Breast epithelium (tissue), 3 donors: ENCODE data around the gene RBFOX1.

ENCODE experiments used
- POLR2AphosphoS5 ChIP-seq, 3 donors: sonication (generic); formaldehyde crosslinking; IDR thresholded peaks; one replicate each; pipeline ENCODE4 v1.6.1; 2017; ENCODE audit warnings: antibody characterized with exemption in 3 of 3
- TF ChIP-seq, protein P1 (sequence below), 3 donors: fragments of 450-650 bp; IDR thresholded peaks; one replicate each; pipeline ENCODE4 v1.5.1; 2016 to 2017; ENCODE audit warnings: antibody characterized with exemption in 3 of 3, mild to moderate bottlenecking in 3 of 3, moderate library complexity in 3 of 3

DNA sequence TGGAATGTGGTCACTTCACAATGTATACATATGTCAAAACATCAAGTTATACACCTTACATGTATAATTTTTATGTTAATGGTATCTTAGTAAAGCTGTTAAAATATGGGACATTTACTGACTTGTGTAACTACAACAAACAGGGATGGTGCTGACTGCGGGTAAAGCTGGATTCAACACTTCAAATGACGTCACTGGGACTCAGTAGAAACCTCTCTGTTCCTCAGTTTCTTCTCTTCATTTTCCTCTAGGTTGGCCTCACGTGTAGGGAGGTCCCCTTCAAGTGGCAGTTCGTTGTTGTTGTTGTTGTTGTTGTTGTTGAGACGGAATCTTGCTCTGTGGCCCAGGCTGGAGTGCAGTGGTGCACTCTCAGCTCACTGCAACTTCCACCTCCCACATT lies 182.9 kb downstream of the RBFOX1 start:
- TF ChIP-seq, protein P1, sequence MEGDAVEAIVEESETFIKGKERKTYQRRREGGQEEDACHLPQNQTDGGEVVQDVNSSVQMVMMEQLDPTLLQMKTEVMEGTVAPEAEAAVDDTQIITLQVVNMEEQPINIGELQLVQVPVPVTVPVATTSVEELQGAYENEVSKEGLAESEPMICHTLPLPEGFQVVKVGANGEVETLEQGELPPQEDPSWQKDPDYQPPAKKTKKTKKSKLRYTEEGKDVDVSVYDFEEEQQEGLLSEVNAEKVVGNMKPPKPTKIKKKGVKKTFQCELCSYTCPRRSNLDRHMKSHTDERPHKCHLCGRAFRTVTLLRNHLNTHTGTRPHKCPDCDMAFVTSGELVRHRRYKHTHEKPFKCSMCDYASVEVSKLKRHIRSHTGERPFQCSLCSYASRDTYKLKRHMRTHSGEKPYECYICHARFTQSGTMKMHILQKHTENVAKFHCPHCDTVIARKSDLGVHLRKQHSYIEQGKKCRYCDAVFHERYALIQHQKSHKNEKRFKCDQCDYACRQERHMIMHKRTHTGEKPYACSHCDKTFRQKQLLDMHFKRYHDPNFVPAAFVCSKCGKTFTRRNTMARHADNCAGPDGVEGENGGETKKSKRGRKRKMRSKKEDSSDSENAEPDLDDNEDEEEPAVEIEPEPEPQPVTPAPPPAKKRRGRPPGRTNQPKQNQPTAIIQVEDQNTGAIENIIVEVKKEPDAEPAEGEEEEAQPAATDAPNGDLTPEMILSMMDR (IDR thresholded peaks at IDR 0.05) = no peak
- TF ChIP-seq POLR2AphosphoS5 (IDR thresholded peaks at IDR 0.05) = no peak
